ENCODE measurements around the gene CDC40.
A peak's percentile ranks its signal among the peaks of the same experiment; 100 is the strongest.
"Not testable (repeated sequence)": the region's sequence is repeated elsewhere in the genome, so short reads cannot be mapped to it uniquely, and the experiment has no call there.

Gene CDC40

GRCh38 chr6:110226261-110226660 lies 46.0 kb downstream of the CDC40 start:
- no peak for DNase-seq
- TF ChIP-seq GATA1 (IDR thresholded peaks at IDR 0.05; ENCODE audit: low read depth, low read length) (no peak), POLR2A (IDR thresholded peaks at IDR 0.05; ENCODE audit: low read length) (no peak)

DNA sequence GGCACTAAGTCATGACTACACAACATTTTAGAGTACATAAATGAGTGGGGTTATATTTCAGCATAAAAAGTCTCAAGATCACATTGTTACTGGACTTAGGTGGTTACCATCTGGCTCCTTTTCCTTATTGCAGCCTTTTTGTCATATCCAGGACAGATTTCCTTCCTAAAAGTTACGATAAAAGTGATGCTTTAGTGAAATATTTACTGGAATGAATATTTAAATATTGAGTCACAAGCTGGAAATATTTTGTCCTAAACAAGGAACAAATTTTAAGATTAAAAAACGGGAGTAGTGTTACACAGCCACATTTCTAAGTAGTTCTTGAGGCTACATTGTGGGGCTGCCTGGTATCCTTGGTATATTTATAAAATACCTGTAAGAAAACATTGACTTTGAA lies 52.2 kb downstream of the CDC40 start:
- no peak for DNase-seq
- TF ChIP-seq GATA1 (IDR thresholded peaks at IDR 0.05; ENCODE audit: low read depth, low read length) (no peak), POLR2A (IDR thresholded peaks at IDR 0.05; ENCODE audit: low read length) (no peak)

GRCh38 chr6:110233770-110234374 lies 53.6 kb downstream of the CDC40 start:
- no peak for TF ChIP-seq GATA1 (IDR thresholded peaks at IDR 0.05; ENCODE audit: low read depth, low read length)
- no peak for TF ChIP-seq POLR2A (IDR thresholded peaks at IDR 0.05; ENCODE audit: low read length)
- peak; percentile 52 to 66 for DNase-seq

DNA sequence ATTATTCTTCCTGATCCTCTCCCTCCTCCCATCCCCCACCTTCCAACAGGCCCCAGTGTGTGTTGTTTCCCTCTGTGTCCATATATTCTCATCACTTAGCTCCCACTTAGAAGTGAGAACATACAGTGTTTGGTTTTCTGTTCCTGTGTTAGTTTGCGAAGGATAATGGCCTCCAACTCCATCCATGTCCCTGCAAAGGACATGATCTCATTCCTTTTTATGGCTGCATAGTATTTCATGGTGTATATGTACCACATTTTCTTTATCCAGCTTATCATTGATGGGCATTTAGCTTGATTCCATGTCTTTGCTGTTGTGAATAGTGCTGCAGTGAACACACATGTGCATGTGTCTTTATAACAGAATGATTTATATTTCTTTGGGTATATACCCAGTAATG lies 55.8 kb downstream of the CDC40 start:
- DNase-seq = not testable (repeated sequence)

- TF ChIP-seq GATA1 (IDR thresholded peaks at IDR 0.05; ENCODE audit: low read depth, low read length) (no peak), POLR2A (IDR thresholded peaks at IDR 0.05; ENCODE audit: low read length) (peak; percentile 24)
- peak; percentile 71 to 86 for DNase-seq
These were observed 59.5 kb downstream of the CDC40 start for GRCh38 chr6:110239526-110240274.

- DNase-seq = not testable (repeated sequence)
These were observed 64.4 kb downstream of the CDC40 start for GRCh38 chr6:110244621-110245020.

- DNase-seq = no peak
- TF ChIP-seq POLR2A (IDR thresholded peaks at IDR 0.05; ENCODE audit: low read length) (no peak), GATA1 (IDR thresholded peaks at IDR 0.05; ENCODE audit: low read depth, low read length) (no peak)
These were observed 66.2 kb downstream of the CDC40 start for GRCh38 chr6:110246378-110246777.

DNA sequence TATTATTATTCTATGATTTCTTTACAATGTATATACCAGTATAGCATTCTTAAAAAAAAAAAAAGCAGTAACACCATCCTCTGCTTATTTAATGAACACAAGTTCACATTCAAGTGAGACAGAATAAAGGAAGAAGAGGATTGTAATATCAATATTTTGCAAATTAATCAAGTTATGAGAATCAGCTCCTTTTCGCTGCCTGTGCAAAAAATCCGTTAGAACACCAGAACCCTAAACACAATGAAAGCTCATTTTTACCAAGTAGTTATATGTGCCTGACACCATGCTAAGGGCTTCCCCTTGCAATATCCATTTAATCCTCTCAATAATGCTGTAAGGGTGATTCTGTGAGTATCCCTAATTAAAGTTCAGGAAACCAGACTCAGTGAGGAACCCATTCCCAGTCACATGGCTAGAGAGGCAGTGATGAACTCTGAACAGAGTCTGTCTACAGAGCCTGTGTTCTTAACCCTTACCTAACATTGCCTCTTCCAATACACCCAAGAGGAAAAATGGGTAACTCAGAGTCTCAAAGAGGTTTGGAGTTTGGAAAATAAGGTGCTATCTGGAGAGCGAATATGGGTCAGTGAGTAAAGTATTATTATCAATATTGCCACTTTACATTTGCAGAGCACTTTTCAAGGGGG lies 66.8 kb downstream of the CDC40 start:
- DNase-seq = no peak
- TF ChIP-seq POLR2A (IDR thresholded peaks at IDR 0.05; ENCODE audit: low read length) = no peak
- no peak for TF ChIP-seq GATA1 (IDR thresholded peaks at IDR 0.05; ENCODE audit: low read depth, low read length)

DNA sequence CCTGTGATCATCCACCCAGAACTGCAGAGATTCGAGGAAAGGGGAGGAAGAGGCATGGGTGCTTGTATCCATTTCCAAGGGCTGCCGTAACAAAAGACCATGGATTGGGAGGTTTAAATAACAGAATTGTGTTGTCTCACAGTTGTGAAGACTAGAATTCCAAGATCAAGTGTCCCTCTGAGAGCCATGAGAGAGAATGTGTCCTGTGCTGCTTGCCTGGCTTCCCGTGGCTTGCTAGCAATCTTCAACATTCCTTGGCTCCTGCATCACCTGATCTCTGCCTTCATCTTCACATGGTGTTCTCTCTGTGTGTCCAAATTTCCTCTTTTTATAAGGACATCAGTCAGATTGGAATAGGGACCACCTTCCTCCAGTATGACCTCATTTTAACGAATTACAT lies 69.8 kb downstream of the CDC40 start:
- no peak for TF ChIP-seq GATA1 (IDR thresholded peaks at IDR 0.05; ENCODE audit: low read depth, low read length)
- TF ChIP-seq POLR2A (IDR thresholded peaks at IDR 0.05; ENCODE audit: low read length) = no peak
- DNase-seq = no peak

- no peak for DNase-seq
- TF ChIP-seq GATA1 (IDR thresholded peaks at IDR 0.05; ENCODE audit: low read depth, low read length) (no peak), POLR2A (IDR thresholded peaks at IDR 0.05; ENCODE audit: low read length) (no peak)
These were observed 70.6 kb downstream of the CDC40 start for GRCh38 chr6:110250838-110251237.

- DNase-seq = peak; percentile 27 to 32
- TF ChIP-seq GATA1 (IDR thresholded peaks at IDR 0.05; ENCODE audit: low read depth, low read length) (no peak), POLR2A (IDR thresholded peaks at IDR 0.05; ENCODE audit: low read length) (no peak)
These were observed 75.1 kb downstream of the CDC40 start for GRCh38 chr6:110255211-110255750.

- TF ChIP-seq POLR2A (IDR thresholded peaks at IDR 0.05; ENCODE audit: low read length) (no peak), GATA1 (IDR thresholded peaks at IDR 0.05; ENCODE audit: low read depth, low read length) (no peak)
- DNase-seq = no peak
These were observed 76.1 kb downstream of the CDC40 start for GRCh38 chr6:110256366-110256765.

DNA sequence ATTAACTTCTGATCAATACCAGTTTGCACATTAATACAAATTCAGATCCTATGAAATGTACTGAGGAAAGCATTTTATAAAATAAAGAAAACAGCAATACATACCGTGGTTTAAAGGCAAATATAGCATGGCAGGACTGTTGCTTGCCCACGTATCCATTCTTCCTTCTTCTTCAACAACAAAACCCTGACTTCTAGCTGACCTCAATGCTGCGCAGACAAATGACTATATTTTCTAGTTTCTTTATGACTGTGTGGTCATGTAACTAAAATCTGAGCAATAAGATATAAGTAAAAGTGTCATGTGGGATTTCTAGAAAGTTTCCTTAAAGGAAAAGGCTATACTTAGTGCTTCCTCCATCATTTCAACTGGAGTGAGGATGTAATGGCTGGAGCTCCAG lies 85.0 kb downstream of the CDC40 start:
- TF ChIP-seq POLR2A (IDR thresholded peaks at IDR 0.05; ENCODE audit: low read length) (no peak), GATA1 (IDR thresholded peaks at IDR 0.05; ENCODE audit: low read depth, low read length) (no peak)
- no peak for DNase-seq

GRCh38 chr6:110266996-110267395 lies 86.8 kb downstream of the CDC40 start:
- no peak for DNase-seq
- TF ChIP-seq POLR2A (IDR thresholded peaks at IDR 0.05; ENCODE audit: low read length) (no peak), GATA1 (IDR thresholded peaks at IDR 0.05; ENCODE audit: low read depth, low read length) (no peak)

DNA sequence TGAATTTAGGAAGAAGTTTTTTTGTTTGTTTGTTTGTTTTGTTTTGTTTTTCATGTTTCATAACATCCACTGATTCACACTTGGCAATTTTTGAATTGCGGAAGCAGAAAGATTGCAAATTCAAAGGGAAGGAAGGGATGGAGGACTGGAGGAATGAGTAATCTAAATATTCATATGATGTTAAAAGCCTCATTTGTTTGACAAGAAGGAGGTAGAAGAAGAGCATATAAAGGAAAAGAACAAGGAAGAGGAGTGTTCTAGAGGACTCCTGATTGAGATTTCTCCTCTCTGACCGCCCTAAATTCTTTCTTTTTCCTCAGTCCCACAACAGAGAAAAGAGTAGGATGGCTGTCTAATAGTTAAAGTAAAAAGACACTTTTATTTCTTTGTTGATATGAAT lies 89.4 kb downstream of the CDC40 start:
- DNase-seq = no peak
- no peak for TF ChIP-seq POLR2A (IDR thresholded peaks at IDR 0.05; ENCODE audit: low read length)
- TF ChIP-seq GATA1 (IDR thresholded peaks at IDR 0.05; ENCODE audit: low read depth, low read length) = no peak

Measured in erythroblast (primary cell).